IPS-18a (cell line): ENCODE results near the gene HMBS.

Experiments used
- H3K27ac ChIP-seq: one replicate; pipeline ENCODE4 v1.5.1; 2013; ENCODE audit warnings: low read length
- H3K27me3 ChIP-seq: one replicate; pipeline ENCODE4 v1.6.1; 2013; ENCODE audit warnings: mild to moderate bottlenecking, low read length; ENCODE audit not compliant: control insufficient read depth, insufficient read depth
- H3K36me3 ChIP-seq: one replicate; pipeline ENCODE4 v1.6.1; 2013; ENCODE audit warnings: low read depth, low read length; ENCODE audit not compliant: control insufficient read depth
- H3K4me1 ChIP-seq: one replicate; pipeline ENCODE4 v1.6.1; 2013; ENCODE audit warnings: low read depth, low read length; ENCODE audit not compliant: control insufficient read depth
- H3K4me3 ChIP-seq: one replicate; pipeline ENCODE4 v1.5.1; 2013; ENCODE audit warnings: low read length
- H3K9ac ChIP-seq: one replicate; pipeline ENCODE4 v1.6.1; 2013; ENCODE audit warnings: mild to moderate bottlenecking, low read length, moderate library complexity
- H3K9me3 ChIP-seq: one replicate; pipeline ENCODE4 v1.6.1; 2013; ENCODE audit warnings: low read depth, low read length; ENCODE audit not compliant: control insufficient read depth

The HMBS gene

DNA sequence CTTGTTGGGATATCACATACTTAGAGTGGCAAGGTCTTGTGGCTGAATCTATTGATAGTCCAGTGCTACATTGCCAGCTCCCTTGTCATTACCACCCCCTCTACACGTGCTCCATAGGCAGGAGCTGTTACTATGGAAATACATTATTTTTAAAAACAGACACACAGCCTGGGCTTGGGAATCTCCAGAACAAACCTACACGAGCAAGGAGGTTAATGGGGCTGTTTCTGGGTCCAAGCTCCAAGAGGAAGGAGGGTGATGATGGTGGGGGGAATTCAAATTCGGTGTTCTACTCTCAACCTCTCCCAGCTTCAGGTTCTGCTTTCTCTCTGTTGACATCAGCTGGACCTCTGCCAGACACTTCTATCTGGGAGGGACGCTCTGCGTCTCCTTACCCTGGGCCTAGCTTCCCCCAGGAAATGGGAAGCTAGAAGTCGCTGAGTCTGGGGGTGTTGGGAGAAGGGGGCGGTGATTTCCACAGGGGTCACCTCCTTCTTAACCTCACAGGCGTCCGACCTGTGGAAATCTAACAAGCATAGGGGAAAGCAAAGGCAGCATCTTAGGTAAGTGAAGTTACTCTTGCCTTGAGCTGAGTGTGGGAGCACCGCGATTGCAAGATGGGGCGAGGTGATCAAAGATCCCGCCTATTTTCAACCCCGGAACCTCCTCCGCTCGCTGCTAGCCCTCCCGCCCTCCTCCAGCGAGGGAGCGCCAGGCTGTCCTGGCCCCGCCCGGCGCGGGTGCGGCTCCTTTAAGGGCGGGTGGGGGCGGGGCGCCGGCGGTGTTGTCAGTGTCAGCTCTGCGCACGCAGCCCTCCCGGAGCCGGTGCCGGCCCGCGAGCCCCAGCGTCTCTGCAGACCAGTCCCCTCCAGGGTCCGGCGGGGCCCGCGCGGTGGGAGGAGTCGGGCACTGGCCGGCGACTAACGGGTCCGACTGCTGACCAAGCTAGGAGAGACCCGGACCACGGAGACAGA lies 22.2 kb downstream of the HMBS start, which contains the start of gene C2CD2L:
C2CD2L (plus strand) TSS at position 781 of the 974 bp plus-strand sequence. CDS start 398 bp downstream, outside the sequence.
- H3K9me3 ChIP-seq = no peaks in the 10 kb centered on the region
- H3K27me3 ChIP-seq = peaks cover 19% of the 10 kb centered on the region
- H3K27ac ChIP-seq = no peak within 1 kb of the TSS
- peak within 1 kb of the TSS; percentile 62 for H3K4me3 ChIP-seq
- H3K9ac ChIP-seq = peak within 1 kb of the TSS; percentile 46
- no peaks in the 10 kb centered on the region for H3K36me3 ChIP-seq
- peaks cover 13% of the 10 kb centered on the region for H3K4me1 ChIP-seq

DNA sequence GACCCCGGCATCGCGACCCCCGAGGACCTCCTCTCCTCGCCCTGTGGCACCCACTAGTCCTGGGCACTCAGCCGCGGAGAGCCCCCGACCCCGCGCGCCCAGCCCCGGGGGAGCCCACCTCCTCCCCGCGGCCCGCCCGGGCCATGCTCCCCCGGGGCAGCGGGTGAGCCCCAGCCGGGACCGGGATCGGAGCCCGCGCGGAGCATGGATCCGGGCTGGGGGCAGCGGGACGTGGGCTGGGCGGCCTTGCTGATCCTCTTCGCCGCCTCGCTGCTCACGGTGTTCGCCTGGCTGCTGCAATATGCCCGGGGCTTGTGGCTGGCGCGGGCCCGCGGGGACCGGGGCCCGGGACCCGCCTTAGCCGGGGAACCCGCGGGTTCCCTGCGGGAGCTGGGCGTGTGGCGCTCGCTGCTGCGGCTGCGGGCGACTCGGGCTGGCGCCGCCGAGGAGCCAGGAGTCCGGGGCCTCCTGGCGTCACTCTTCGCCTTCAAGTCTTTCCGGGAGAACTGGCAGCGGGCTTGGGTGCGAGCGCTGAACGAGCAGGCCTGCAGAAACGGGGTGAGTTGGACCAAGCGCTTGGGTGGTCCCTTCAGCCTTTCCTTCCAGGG lies 23.0 kb downstream of the HMBS start:
- H3K4me1 ChIP-seq = peaks cover 13% of the 10 kb centered on the region
- peak overlapping the region; percentile 62 for H3K4me3 ChIP-seq
- no peak overlapping the region for H3K9ac ChIP-seq
- H3K36me3 ChIP-seq = no peaks in the 10 kb centered on the region
- H3K27me3 ChIP-seq = peaks cover 19% of the 10 kb centered on the region
- no peaks in the 10 kb centered on the region for H3K9me3 ChIP-seq
- H3K27ac ChIP-seq = no peak overlapping the region

DNA sequence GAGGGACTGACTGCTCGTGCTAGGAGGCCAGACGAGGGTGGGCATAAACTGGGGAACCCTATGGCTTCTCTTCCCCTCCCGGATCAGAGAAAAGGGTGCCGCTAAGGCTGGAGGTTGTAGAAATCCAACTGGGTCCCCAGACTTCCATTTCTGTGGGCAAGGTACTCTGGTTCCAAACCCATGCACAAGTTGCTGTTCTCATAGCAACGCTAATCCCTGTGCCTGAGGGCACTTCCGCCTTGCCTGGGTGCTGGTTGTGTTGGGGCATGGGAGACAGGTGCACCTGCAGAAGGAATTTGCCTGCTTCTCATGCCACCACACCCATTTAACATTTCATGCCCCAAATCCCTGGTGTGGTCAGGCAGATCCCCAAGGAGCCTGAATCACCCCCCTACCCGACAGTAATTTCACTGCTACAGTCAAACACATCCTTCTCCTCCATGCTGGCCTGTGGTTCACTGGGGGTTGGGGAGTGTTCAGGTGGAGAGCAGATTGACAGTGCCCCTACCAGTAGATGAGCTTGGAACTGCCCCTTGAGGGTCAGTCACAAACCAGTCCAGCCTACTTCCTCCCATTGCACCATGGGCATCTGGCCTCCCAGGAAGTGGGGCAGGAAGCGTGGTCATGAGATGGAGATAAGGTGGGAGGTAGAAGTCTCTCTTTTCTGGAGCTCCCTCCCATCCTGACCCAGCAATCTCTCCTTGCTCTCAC lies 23.6 kb downstream of the HMBS start:
- peaks cover 19% of the 10 kb centered on the region for H3K27me3 ChIP-seq
- H3K36me3 ChIP-seq = no peaks in the 10 kb centered on the region
- peak overlapping the region; percentile 62 for H3K4me3 ChIP-seq
- H3K27ac ChIP-seq = no peak overlapping the region
- peaks cover 13% of the 10 kb centered on the region for H3K4me1 ChIP-seq
- no peaks in the 10 kb centered on the region for H3K9me3 ChIP-seq
- no peak overlapping the region for H3K9ac ChIP-seq

DNA sequence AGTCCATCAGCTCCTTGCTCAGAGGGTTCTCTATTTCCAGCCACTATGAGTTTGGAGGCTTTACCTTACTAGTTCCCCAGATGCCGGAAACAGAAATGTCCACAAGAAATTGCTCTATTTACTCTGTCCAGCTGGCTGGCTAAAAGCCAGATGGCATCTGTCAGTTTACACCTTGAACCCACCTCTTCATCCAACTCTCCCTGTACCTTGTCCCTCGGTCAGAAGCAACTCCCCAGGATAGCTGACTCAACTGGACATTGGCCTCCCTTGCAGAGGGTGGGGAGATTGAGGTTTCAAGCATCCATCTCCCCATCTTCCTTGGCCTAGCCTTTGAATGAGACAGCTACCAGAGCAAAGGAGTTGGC lies 24.2 kb downstream of the HMBS start:
- H3K9ac ChIP-seq = no peak overlapping the region

DNA sequence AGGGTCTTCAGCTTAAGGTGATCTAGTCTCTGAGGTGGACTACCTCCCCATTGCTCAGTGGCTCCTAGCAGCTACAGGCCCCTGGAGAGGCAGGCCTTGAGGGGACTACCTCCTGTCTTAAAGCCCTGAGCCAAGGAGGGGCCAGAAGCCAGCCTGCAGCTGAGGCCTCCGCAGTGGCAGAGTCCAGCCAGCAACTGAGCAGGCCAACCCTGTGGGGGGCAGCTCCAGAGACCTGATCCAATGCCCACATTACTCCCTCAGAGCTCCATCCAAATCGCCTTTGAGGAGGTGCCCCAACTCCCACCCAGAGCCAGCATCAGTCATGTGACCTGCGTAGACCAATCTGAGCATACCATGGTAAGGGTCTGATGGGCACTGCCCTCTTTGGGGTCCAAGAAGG lies 25.2 kb downstream of the HMBS start:
- Histone ChIP-seq H3K27ac (no peak overlapping the region), H3K9ac (no peak overlapping the region), H3K27me3 (peaks cover 19% of the 10 kb centered on the region), H3K36me3 (no peaks in the 10 kb centered on the region), H3K4me3 (no peak overlapping the region), H3K9me3 (no peaks in the 10 kb centered on the region), H3K4me1 (peaks cover 13% of the 10 kb centered on the region)

More for the DNA sequence above, 24.2 kb downstream of the HMBS start:
- Histone ChIP-seq H3K27ac (no peak overlapping the region), H3K4me1 (peaks cover 13% of the 10 kb centered on the region), H3K4me3 (no peak overlapping the region), H3K9me3 (no peaks in the 10 kb centered on the region), H3K27me3 (peaks cover 19% of the 10 kb centered on the region), H3K36me3 (no peaks in the 10 kb centered on the region)

DNA sequence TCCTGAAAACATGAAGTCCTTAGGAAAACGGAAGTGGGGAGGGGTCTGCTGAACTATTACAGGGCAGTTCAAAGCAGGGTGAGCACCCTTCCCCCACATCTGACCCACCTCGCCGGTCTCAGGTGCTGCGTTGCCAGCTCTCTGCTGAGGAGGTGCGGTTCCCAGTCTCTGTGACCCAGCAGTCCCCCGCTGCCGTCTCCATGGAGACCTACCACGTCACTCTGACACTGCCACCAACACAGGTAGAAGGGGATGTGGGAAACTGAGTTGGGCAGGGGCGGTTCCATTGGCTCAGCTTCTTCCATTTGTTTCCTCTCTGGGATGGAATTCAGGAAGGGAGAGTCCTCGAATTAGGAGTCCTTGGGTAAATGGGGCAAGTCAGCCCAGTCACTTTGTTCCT lies 25.8 kb downstream of the HMBS start:
- Histone ChIP-seq H3K9ac (no peak overlapping the region), H3K4me1 (peaks cover 13% of the 10 kb centered on the region), H3K9me3 (no peaks in the 10 kb centered on the region), H3K36me3 (no peaks in the 10 kb centered on the region), H3K27ac (no peak overlapping the region), H3K4me3 (no peak overlapping the region), H3K27me3 (peaks cover 19% of the 10 kb centered on the region)

DNA sequence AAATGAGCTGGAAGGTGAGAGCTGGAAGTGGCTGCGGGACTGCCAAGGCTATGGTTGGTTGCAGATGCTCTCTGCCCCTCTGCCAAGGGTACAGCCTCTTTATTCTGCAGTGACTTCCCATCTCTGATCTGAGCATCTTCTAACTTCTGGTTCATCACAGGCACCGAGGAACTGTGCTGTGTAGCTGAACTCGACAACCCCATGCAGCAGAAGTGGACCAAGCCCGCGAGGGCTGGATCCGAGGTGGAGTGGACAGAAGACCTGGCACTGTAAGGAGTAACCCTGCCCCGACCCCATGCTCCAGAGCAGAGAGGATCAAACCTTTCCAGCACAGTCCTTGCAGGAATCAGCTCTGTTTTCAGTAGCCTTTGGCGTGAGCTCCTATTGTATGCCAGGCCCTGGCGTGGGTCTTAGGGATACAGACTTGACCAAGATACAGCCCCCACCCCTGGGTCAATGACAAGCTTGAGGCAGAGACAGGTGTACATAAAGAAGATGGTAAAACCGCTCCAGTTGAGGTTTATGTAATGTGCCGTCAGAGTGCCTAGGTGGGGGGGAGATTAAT lies 26.8 kb downstream of the HMBS start:
- no peak overlapping the region for H3K4me3 ChIP-seq
- H3K9me3 ChIP-seq = no peaks in the 10 kb centered on the region
- H3K27me3 ChIP-seq = peaks cover 19% of the 10 kb centered on the region
- H3K36me3 ChIP-seq = no peaks in the 10 kb centered on the region
- H3K9ac ChIP-seq = no peak overlapping the region
- H3K27ac ChIP-seq = no peak overlapping the region
- peaks cover 10% of the 10 kb centered on the region for H3K4me1 ChIP-seq

DNA sequence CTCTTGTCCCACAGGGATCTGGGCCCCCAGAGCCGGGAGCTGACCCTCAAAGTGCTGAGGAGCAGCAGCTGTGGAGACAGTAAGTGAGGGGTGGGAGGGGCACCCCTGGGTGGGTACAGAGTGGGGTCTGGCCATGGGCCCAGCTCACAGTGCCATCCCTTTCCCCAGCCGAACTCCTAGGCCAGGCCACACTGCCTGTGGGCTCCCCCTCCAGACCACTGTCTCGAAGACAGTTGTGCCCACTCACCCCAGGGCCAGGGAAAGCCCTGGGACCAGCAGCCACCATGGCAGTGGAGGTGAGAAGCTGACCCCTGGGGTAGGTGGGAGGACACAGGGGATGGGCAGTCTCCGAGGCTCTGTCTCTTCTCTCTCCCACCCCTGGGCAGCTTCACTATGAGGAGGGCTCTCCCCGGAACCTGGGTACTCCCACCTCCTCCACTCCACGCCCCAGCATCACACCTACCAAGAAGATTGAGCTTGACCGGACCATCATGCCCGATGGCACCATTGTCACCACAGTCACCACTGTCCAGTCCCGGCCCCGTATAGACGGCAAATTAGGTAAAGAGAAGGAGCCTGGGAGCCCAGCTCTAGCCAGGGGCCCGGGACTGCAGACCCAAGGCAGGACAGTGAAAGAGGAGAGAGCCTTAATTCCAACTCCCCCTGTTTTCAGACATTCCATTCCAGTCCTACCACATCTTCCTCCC lies 27.8 kb downstream of the HMBS start:
- Histone ChIP-seq H3K9me3 (no peaks in the 10 kb centered on the region), H3K4me3 (no peak overlapping the region), H3K27me3 (peaks cover 18% of the 10 kb centered on the region), H3K36me3 (no peaks in the 10 kb centered on the region), H3K27ac (no peak overlapping the region), H3K4me1 (peaks cover 6% of the 10 kb centered on the region), H3K9ac (no peak overlapping the region)

DNA sequence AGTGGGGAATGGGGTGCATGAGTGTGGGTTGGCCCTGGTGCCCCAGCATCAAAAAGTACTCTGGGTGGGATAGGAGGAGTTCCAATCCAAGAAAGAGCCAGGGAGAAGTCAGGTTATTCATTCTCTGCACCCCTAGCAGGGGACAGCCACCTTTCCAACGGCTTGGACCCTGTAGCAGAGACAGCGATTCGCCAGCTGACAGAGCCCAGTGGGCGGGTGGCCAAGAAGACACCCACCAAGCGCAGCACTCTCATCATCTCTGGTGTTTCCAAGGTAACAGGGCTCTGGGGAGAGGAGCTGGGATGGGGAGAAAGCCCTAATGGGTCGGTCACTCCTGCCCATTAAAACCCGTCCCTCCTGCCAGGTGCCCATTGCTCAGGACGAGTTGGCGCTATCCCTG lies 29.0 kb downstream of the HMBS start:
- Histone ChIP-seq H3K4me3 (no peak overlapping the region), H3K9ac (no peak overlapping the region), H3K27ac (no peak overlapping the region), H3K9me3 (no peaks in the 10 kb centered on the region), H3K36me3 (no peaks in the 10 kb centered on the region), H3K27me3 (peaks cover 5% of the 10 kb centered on the region), H3K4me1 (no peaks in the 10 kb centered on the region)

DNA sequence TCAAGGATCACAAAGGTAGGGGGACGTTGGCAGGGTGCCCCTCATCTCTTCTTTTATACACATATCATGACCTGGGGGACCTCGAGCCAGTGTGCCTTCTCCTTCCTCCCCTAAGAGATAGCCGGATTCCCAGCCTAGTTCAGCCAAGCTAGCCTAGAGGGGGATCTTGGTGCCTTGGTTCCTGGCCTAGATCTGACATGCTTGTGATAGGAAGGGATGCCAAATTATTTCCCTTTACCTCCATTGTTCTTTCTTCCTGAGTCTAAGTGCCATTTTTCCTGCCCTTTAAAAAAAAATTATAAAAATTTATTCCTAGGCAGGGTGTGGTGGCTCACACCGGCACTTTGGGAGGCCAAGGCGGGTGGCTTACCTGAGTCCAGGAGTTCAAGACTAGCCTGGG lies 29.7 kb downstream of the HMBS start:
- Histone ChIP-seq H3K9ac (no peak overlapping the region), H3K4me3 (no peak overlapping the region), H3K4me1 (no peaks in the 10 kb centered on the region), H3K36me3 (no peaks in the 10 kb centered on the region), H3K27ac (no peak overlapping the region), H3K9me3 (no peaks in the 10 kb centered on the region), H3K27me3 (no peaks in the 10 kb centered on the region)
